NCI-H345 treated with DMSO at 0.1 percent for 48 hours (cell line): ENCODE results near the gene POFUT2.

Source experiments
- DNase-seq: peaks from one replicate; lab custom pipeline; 2025; ENCODE audit not compliant: unreplicated experiment; lab: John Stamatoyannopoulos, UW

POFUT2 gene

DNA sequence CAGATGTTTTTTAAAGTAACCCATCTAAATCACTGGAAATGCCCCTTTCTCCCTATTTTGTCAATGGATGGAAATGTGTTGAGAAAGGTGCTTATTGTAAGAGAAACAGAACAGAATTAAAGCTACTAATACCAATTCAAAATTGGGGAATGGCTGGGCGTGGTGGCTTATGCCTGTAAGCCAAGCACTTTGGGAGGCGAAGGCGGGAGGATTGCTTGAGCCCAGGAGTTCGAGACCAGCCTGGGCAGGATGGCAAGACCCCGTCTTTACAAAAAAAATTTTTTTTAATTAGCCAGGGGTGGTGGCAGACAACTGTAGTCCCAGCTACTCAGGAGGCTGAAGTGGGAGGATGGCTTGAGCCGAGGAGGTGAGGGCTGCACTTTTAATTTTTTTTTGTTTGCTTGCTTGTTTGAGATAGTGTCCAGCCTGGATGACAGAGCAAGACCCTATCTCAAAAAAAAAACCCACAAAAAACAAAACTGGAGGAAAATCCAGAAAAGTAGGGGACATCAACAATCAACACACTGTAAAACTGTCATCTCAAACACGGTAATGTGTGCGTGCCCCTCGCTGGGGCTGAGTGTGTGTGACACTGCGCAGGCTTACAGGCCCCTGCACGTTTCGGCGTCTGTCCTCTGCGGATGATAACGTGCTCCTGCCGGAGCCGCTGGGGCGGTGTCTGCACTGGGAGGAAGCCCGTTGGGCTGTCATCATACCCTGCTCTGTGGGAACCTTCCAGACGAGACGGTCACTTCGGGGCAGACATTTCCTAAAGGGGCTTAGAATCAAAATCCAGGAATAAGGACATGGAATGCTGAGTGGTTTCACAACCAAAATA, 11.6 kb upstream of the POFUT2 start:
- DNase-seq: no peak

DNA sequence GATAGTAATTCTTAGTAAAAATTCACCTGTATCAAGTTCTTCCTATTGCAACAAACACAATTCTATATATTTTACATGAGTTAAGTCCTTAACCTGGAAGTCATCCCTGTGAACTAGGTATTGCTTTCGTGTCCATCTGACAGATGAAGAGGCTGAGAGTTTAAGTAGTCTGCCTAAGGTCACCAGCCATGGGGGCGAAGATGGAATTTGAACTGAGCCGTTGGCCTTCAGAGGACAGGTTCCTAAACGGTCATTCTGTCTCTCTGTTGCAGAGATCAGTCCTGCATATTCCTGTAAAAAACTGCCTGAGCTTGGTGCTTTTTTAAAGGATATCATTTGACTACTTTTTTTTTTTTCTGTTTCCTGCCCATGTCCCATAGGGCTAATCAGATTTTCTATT, 10.2 kb upstream of the POFUT2 start:
- DNase-seq: no peak

DNA sequence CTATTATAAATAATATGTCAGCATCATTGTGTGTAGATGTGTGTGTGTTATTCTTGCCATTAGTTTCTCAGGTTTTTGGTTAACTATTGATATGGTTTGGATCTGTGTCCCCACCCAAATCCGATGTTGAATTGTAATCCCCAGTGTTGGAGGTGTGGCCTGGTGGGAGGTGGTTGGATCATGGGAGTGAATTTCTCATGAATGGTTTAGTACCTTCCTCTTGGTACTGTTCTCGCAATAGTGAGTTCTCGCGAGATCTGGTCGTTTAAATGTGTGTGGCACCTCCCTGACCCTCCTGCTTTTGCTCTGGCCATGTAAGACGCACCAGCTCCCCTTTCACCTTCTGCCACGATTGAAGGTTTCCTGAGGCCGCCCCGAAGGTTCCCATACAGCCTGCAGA, 9.6 kb upstream of the POFUT2 start:
- DNase-seq: no peak

DNA sequence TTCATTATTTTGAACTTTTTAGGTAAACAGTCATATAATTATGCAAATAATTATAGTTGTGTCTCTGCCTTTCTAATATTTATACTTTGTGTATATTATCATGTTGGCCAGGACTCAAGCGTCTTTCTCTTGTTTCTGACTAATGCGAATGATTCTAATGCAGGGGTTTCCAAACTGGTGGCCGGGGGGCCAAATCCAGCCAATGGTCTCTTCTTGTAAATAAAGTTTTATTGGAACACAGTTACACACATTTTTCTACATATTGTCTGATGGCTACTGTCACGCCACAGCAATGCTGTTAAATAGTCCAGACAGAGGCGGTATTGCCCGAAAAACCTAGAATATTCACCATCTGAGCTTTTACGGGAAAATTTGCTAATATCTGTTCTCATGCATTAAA, 8.9 kb upstream of the POFUT2 start:
- no peak for DNase-seq

DNA sequence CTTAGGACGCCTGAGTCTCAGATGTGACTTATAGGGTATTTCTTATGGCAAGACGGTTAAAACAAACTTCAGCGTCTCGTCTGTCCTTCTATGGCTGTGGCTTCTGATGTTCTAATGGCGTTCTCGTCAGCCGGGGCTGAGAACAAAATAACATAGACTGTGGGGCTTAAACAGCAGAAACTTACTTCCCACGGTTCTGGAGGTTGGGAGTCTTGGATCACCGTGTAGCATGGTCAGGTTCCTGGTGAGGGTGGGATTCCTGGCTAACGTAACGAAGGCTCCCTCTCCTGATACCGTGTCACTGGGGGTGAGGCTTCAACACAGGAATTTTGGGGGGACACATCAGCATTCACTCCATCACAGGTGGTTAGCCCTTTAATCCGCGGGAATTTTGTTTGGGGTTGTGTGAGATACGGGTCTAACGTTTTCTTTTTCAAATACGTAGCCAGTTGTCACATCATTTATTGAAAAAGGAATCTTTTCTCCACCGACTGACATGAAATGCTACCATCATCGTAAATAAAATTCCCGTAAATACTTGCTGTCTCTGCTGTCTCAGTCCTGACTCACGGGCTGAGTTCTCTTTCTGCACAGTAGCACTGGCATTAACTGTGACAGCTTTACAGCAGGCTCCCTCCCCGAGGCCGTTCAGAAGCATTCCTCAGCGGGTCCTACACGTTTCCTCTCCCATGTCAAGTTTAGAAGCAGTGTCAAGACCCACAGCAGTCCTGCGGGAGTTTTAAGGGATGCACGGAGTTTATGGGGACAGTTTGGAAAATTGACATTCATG, 8.1 kb upstream of the POFUT2 start:
- no peak for DNase-seq

DNA sequence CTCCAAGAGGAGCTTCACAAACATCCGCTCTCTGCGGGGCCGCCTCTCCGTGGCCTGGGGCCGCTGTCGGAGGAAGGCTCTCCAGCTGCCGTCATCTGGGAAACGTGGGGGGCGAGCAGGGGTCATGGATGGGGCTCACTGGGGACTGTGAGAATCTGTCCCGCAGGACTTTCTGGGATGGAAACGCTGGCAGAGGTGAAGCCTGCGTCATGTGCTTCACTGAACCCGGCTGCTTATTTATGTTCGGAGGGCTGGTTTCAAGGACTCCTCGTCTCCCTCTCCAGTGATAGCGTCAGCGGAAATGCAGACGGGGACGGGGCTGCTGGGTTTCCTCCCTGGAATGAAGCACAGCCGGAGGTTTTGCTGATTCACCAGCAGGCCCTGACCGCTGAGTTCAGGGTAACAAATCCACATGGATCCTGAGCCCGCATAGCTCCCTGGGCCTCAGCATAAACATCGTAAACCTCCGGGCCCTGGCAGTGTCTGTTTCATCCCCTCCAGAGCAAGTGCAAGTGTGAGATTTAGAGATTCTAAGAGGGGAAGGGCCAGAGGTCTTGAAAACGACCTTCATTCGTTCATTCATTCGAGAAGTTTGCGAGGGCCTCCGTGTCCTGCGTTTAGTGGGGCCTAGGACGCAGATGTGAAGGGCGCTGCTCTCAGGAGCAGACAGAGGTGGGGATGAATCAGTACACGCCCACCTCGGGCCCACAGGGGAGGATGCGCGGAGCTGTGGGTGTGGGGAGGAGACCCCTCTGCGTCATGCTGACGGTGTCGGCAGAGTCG, 7.0 kb upstream of the POFUT2 start:
- DNase-seq: no peak

DNA sequence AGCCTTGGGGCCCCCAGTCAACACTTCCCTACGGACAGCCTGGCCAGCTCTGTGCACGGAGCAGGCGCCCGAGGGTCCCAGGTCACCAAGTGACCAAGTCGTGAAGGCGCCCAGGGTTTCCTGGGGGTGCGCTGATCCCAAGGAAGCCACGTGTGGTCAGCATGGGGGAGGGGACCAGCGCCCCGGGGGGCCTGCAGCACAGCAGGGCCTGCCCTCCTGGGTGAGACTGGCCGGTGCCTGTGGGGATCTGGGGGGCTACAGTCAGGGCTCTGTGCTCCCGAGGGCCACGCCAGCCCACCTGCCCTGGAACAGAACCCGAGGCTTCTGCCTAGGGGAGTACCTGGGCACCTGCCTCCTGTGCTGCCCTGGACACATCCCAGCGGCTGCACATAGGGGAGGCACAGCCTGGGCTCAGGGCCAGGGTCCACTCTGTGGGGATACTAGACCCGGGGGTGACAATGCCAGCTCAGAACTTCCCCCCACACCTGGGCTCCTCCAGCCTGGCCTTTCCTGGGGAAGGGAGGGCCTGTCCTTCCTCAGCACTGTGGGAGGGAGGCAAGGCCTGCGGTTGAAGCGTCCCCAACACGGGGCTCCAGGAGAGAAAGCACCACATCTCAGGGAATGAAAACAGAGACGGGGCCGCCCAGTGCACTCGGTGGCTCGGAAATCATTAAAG, 6.2 kb upstream of the POFUT2 start:
- no peak for DNase-seq

DNA sequence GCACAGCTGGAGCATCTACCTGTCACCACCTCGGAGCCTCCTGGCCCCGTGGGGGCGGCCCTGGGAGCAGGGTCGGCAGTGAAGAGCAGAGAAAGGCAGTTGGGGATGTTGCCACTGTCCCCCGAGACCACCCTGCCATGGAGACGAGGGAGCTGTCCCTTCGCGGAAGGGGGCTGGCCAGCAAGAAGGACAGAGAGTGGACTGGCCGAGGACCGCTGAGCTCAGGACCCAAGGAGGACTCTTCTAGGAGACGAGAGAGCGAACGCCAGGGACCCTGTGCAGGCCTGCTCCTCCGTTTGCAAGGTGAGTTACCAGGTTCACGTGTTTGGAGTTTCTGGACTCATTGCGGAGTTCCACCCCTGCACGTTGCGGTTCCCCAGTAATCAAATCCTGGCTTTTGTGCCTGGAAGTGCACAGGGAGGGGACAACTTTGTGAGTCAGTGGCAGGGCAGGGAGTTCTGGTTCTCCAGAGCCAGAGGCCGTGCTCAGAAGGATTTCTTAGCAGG, 5.6 kb upstream of the POFUT2 start:
- no peak for DNase-seq

DNA sequence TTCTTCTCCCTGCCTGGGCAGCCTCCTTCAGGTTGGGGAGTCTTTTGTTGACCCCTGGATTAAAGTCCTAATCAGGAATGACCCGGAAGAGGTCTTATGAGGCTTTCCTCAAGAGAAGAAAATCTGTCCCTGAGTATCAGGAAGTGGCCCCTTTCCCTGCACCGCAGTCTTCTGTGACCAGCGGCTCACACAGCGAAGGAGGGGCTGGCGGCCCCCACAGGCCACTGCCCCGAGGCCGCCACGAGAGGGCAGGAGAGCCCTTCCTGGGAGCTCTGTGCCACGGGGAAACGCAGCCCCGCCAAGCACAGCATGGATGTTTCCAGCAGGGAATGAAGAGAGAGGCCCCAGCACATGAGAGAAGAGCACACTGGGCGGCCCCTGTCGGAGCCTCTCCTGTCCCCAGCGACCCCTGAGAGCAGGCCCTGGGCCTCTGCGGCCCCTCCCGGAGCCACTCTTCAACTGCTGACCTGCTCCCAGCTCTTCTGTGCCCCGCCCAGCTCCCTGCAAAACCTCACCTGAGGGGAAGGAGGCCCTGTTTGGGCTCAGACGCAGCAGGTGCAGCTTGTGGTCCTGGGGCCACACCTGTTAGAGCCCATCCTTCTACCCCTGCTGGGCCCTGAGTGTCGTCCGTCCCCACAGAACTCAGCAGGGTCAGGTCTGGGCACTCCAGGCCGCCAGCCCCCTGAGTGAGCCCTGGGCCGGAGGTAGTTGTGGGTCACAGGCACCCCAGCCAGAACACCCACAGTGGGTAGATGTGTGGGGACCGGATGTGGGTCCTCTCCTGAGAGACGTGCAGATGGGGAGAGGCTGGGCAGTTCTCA, 4.9 kb upstream of the POFUT2 start:
- peak; percentile 70 for DNase-seq

DNA sequence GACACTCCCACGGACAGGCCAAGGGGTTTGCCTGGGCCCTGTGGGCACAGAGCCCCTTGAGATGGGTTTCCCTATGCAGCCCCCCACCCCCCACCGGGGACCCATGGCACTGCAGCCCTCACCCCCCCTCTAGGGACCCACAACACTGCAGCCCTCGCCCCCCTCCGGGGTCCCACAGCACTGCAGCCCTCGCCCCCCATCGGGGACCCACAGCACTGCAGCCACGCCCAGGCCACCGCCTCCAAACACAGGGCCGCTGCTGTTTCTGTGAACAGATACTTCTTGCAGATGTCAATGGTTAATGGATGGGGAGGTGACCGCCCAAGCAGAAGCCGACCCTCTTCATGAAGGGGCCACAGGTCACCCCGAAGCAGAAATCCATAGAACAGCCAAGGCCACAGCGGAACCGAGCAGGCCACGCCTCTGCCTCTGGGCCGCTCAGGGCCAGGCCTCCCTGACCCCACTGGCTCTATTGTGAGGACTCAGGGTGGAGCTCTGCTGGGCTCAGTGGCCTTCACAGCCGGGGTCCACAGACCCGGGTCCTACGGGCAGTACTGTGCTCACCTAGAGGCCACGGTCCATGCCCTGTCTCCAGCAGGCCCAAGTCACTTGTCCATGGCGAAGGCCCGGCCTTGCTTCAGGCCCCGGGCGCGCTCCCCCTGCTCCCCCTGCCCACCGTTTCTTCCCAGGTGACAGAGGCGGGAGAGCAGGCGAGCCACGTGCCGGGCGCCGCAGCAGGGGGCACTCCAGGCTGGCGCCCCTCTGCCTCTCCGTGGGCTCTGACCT, 4.1 kb upstream of the POFUT2 start:
- no peak for DNase-seq

DNA sequence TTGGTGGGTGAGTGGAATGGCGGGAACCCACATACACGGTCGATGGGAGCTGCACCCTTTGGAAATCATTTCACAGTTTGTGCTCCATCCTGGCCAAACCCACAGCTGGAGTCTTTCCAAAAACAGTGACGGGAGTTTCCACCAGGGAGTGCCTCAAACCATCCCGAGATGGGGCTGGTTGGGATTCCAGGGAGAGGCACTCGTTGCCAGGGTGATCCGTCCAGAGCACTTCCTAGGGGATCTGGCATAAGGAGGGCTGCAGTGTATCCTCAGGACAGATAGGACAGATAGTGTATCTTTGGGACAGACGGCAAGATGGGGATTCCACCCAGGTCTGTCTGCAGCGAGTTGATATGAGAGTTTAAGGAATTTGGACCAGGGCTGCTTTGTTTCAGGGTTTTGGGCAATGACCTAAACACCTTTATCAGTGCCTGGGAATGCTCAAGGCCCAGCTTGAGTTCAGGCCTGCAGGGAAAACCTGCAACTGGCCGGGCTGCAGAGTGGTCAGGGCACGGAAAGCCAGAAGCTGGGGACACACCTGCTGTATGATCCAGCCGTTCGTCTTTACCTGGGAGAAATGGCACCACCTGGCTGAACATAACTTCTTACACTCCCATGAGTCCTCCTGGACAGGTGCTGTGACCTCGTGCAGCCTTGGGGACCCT, 3.4 kb upstream of the POFUT2 start:
- DNase-seq: no peak

DNA sequence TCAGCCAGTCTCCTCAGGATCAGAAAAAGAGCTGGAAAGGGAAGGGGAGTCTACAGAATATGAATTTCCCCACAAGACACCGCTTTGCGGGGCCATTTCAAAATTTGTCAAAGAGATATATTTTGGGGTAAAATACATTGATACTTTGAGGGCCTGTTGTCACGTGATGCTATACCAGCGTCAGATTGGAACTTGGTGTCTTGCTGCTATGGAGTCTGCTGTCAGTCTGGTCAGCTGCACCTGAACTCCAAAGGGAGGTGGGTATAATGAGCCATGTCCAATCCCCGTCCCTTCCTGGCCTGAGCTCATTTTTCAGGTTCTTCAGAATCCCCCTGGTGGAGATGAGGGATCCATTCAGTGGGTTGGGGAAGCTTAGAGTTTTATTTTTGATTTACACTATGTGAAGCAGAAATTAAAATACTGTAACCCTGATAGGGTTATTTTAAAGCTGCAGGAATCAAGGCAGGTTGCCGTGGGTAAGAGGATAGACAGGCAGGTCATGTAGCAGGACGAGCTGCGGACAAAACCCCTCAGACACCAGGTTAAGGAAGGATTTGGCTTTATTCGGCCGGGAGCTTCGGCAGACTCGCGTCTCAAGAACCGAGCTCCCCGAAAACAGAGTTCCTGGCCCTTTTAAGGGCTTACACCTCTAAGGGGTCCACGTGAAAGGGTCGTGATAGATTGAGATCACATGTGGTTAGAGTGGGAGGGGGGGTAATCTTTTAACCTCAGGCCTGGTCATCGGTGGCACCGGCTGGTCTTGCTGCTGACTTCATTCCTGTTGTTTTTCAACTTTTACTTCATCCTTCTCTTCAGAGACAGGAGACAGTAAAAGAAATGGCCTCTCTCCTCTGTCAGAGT, 2.2 kb upstream of the POFUT2 start:
- no peak for DNase-seq

DNA sequence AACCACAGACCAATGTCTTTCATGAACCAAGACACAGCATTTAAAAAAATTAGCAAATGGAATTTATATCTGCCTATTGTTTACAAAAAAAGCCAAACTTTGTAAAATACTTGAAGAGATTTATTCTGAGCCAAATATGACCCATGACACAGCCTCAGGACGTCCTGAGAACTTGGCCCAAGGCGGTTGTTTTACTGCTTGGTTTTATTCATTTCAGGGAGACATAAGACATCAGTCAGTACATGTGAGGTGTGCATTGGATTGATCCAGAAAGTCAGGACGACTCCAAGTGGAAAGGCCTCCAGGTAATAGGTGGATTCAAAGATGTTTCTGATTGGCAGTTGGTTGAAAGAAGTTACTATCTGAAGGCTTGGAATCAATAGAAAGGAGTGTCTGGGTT, 1.4 kb upstream of the POFUT2 start:
- no peak for DNase-seq

DNA sequence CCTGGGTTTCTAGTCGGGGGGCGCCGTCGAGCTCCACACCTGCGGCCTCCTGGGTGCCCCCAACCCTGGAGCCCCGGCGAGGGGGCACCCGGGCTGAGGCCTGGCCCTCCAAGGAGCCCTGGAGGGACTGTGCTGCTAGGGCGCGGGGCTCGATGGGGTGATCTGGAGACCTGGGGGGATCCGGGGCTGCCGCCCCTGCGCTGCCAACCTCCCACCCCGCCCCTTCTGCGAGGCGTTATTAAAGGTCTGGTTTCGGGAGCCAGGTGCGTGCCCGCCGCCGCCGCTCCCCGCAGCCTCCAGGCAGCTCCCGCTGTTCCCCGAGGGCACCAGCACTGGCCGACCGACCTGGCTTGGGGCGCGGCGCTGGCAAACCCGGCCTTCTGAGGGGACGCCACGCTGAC, 746 bp upstream of the POFUT2 start:
- DNase-seq: no peak

DNA sequence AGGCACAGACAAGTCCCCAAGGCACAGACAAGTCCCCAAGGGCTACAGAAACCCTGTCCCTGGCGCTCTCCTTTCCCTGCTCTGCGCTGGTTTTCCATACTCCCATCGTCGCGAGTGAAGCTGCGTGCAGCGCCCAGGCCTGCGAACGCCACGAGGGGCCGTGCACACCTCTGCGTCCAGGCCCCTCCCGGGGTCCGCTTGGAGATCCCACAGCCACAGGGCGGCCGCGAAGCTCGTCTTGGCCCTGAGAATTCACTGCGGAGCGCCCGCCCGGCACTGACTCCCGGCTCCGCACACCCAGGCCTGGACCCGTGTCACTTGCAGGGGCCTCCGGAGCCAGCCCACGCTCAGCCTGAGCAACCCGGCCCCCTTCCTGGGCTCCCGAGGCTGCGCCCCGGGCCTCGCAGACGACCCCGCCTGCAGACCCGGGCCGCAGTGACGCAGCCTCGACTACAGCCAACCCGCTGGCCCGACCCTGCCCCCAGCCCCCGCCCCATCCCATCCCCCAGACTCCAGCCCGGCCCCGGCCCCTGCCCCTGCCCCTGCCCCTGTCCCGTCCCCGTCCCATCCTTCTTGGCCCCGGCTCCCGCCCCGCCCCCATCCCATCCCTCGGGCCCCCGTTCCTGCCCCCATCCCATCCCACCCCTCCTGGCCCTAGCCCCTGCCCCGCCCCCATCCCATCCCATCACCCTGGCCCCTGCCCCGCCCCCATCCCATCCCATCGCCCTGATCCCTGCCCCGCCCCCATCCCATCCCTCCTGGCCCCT, 841 bp downstream of the POFUT2 start:
- no peak for DNase-seq

DNA sequence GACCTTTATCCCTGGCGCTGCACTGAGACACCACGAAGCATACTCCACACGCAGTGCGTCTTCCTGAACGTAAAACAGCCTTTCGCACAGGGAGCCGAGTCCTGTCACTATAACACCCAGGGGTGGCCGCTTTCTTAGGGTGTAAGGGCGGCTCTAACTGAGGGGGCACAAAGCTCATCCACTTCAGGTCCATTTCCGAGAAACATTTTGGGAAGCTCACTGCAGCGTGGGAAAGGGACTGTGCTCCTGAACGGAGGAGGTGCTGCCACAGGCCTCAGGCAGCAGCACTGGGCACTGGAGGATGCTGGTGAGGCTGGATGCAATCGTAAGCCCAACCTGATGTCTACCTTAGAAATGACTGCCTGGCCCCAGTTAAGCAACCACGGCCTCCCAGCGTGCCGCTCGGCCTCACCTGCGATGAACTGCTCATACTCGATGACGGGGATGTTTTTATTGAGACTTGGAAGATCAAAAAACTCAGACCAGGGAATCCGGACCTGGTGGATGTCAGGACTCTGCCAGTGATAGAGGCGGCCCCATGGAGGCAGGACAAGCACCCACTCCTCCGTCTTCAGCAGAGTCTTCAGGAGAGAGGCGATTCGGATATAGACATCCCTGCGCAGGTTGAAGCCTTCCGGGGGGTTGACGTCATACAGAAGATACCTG, 2.3 kb downstream of the POFUT2 start:
- DNase-seq: no peak

DNA sequence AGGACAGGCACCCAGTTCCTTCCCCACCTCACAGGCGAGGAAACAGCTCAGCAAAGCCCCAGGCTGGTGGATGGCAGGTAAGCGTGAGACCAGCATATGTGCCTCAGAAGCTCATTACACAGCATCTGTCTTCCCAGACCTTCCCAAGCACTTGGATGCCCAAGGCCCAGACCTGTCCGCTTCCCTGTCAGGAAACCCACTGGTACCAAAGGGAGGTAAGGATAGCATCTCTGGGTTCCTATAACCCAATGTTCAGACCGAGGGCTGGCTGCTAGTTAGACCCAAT, 3.3 kb downstream of the POFUT2 start:
- DNase-seq: no peak
